ENCODE measurements around the gene DVL1. TPM values are rescaled to one million over a fixed set of nuclear protein-coding genes. Genes with fewer than 3 reads are reported as not detected.

Gene DVL1
- total and polyA plus RNA-seq, 2 of the 13 experiments (the other 11 are each of a cell fraction or from before 2014, with no cell fraction given), result 30.8 to 60.4 TPM

GRCh38 chr1:1380860-1381259 lies 31.6 kb upstream of the DVL1 start:
- DNase-seq (ENCODE audit: low spot score) (no peak), FAIRE-seq (no peak), ATAC-seq (no peak)
- in situ Hi-C loops (cut with HindIII; ENCODE audit: extremely low pct_ligation_motif_present, low pct_unique_long_range_greater_than_20kb) (no loop called here), intact Hi-C loops (cut with micrococcal nuclease; ENCODE audit: unreplicated experiment) (no loop called here)
- no peaks in the 10 kb centered on the region for H3K79me2 ChIP-seq (ENCODE audit: insufficient read depth, low read length)
- no peak overlapping the region for H3K4me2 ChIP-seq (ENCODE audit: low read depth, low read length)
- H3K27ac ChIP-seq (ENCODE audit: extremely low read length, insufficient read depth, low read length), result no peak overlapping the region
- H3K4me1 ChIP-seq (ENCODE audit: insufficient read depth, low read length), result peaks cover 37% of the 10 kb centered on the region
- H3K9me3 ChIP-seq (ENCODE audit: low read length), result no peaks in the 10 kb centered on the region
- H3K36me3 ChIP-seq (replicated peaks in 1 of 2; ENCODE audit: control insufficient read depth in 1 of 2, insufficient read depth in 2 of 2, low read length in 2 of 2), result peaks cover 2 to 3% of the 10 kb centered on the region in 2 experiments; a peak in 4 of 5 replicates
- CTCF ChIA-PET (ENCODE audit: low intra/inter-chr PET ratio, low total read pairs), result no interaction called here
- H3K27me3 ChIP-seq (ENCODE audit: control insufficient read depth in 1 of 2, insufficient read depth in 2 of 2, low read length in 2 of 2), result no peaks in the 10 kb centered on the region
- POLR2A ChIA-PET, result no interaction called here
- no peak overlapping the region for H3K9ac ChIP-seq (ENCODE audit: insufficient read depth, low read depth, low read length)
- no peak overlapping the region for H3K4me3 ChIP-seq (replicated peaks in 1 of 3; ENCODE audit: insufficient read depth in 1 of 3, low read depth in 2 of 3, low read length in 3 of 3)
- 100% methylated on average over 3 of the region's 16 CpGs for WGBS (ENCODE audit: low lambda C conversion rate)
- H4K20me1 ChIP-seq (ENCODE audit: insufficient read depth, low read length), result no peaks in the 10 kb centered on the region
- BruUV-seq (replicated peaks), result no TSS peak
- TF ChIP-seq JUND (CRISPR knock-in tag; IDR thresholded peaks at IDR 0.05) (no peak), MTA1 (CRISPR knock-in tag; IDR thresholded peaks at IDR 0.05; ENCODE audit: borderline replicate concordance) (no peak), EHMT2 (IDR thresholded peaks at IDR 0.05; ENCODE audit: borderline replicate concordance, low read depth, low read length) (no peak), ZNF513 (CRISPR knock-in tag; conservative IDR thresholded peaks at IDR 0.05) (no peak), ZNF180 (CRISPR knock-in tag; IDR thresholded peaks at IDR 0.05; ENCODE audit: borderline replicate concordance, low read depth) (no peak), ZNF562 (CRISPR knock-in tag; IDR thresholded peaks at IDR 0.05; ENCODE audit: borderline replicate concordance) (no peak), ZBTB7A (CRISPR knock-in tag; IDR thresholded peaks at IDR 0.05) (no peak), ZNF792 (CRISPR knock-in tag; IDR thresholded peaks at IDR 0.05) (no peak), PHF8 (CRISPR knock-in tag; IDR thresholded peaks at IDR 0.05) (no peak), ZNF720 (CRISPR knock-in tag; IDR thresholded peaks at IDR 0.05) (no peak), RORA (CRISPR knock-in tag; IDR thresholded peaks at IDR 0.05) (no peak)
- no peak overlapping the region for H2AFZ ChIP-seq (ENCODE audit: low read length)

Data from HepG2 (cell line).